ENCODE measurements around the gene HNF1A. TPM values are rescaled to one million over a fixed set of nuclear protein-coding genes. Genes with fewer than 3 reads are reported as not detected.

The HNF1A gene
- total and polyA plus RNA-seq, 2 of the 4 experiments (the other 2 are of a cell fraction): under 0.01 TPM; not detected in 1

DNA sequence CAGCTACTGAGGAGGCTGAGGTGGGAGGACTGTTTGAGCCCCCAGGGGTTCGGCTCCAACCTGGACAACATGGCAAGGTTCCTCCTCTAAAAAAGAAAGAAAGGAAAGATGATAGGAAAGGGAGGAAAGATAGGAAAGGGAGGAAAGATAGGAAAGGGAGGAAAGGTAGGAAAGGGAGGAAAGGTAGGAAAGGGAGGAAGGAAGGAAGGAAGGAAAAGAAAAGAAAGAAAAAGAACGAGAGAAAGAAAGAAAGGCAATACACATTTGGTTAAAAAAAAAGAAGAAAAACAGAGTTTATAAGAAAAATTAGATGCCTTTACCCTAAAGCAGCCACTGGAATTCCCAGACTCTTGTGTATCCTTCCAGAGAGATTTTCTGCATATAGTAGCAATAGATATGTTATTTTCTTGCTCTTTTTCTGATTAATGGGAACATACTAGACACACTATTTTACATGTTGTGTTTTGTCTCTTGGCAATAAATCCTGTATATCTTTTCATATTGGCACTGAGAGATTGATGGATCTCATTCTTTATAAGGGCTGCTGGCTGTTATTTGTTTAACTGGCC lies 12.2 kb downstream of the HNF1A start:
- TF ChIP-seq NFE2L2 (IDR thresholded peaks at IDR 0.05; ENCODE audit: low read depth, low read length): no peak
- TF ChIP-seq MAFK (IDR thresholded peaks at IDR 0.05; ENCODE audit: low read depth, low read length): no peak
- TF ChIP-seq, protein P1, sequence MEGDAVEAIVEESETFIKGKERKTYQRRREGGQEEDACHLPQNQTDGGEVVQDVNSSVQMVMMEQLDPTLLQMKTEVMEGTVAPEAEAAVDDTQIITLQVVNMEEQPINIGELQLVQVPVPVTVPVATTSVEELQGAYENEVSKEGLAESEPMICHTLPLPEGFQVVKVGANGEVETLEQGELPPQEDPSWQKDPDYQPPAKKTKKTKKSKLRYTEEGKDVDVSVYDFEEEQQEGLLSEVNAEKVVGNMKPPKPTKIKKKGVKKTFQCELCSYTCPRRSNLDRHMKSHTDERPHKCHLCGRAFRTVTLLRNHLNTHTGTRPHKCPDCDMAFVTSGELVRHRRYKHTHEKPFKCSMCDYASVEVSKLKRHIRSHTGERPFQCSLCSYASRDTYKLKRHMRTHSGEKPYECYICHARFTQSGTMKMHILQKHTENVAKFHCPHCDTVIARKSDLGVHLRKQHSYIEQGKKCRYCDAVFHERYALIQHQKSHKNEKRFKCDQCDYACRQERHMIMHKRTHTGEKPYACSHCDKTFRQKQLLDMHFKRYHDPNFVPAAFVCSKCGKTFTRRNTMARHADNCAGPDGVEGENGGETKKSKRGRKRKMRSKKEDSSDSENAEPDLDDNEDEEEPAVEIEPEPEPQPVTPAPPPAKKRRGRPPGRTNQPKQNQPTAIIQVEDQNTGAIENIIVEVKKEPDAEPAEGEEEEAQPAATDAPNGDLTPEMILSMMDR (conservative IDR thresholded peaks at IDR 0.05; ENCODE audit: low read depth, low read length): no peak
- TF ChIP-seq MAZ (IDR thresholded peaks at IDR 0.05; ENCODE audit: borderline replicate concordance, low read depth, low read length): no peak
- TF ChIP-seq FOS (IDR thresholded peaks at IDR 0.05; ENCODE audit: low read depth, low read length): no peak
- H3K4me3 ChIP-seq (ENCODE audit: insufficient read depth, low read depth, low read length): no peak overlapping the region
- H2BK5ac ChIP-seq (ENCODE audit: low read depth, low read length, poor library complexity, severe bottlenecking): no peak overlapping the region
- no peaks in the 10 kb centered on the region for H4K20me1 ChIP-seq (ENCODE audit: insufficient read depth, low read length)
- no peak overlapping the region for H2AFZ ChIP-seq (replicated peaks; ENCODE audit: low read length, poor library complexity)
- POLR2A ChIA-PET (ENCODE audit: unreplicated experiment): no interaction called here
- H2AK9ac ChIP-seq (replicated peaks; ENCODE audit: low read depth, low read length, poor library complexity): no peak overlapping the region
- no peak overlapping the region for H3K14ac ChIP-seq (replicated peaks; ENCODE audit: low read depth, low read length)
- DNase-seq (no peak), ATAC-seq (ENCODE audit: low read depth) (no peak)
- H3K9me3 ChIP-seq (ENCODE audit: control insufficient read depth, insufficient read depth, low read length): no peaks in the 10 kb centered on the region; the same call in 1 of the 2 replicates
- no peak overlapping the region for H3K27ac ChIP-seq (ENCODE audit: insufficient read depth, low read length)
- no peak overlapping the region for H3K4me2 ChIP-seq (ENCODE audit: low read depth, low read length)
- H2BK120ac ChIP-seq (ENCODE audit: low read depth, low read length): no peak overlapping the region
- H2BK15ac ChIP-seq (ENCODE audit: low read depth, low read length): no peak overlapping the region
- no peaks in the 10 kb centered on the region for H3K4me1 ChIP-seq (ENCODE audit: control insufficient read depth, insufficient read depth, low read length)
- no peak overlapping the region for H4K91ac ChIP-seq (ENCODE audit: insufficient read depth, low read depth, low read length)
- no peaks in the 10 kb centered on the region for H3K36me3 ChIP-seq (ENCODE audit: control insufficient read depth, insufficient read depth, low read length)
- intact Hi-C loops (cut with micrococcal nuclease) (no loop called here), in situ Hi-C loops (cut with MboI; ENCODE audit: low sequenced_read_pairs) (no loop called here), dilution Hi-C loops (cut with HindIII; ENCODE audit: low sequenced_read_pairs, unreplicated experiment) (no loop called here)
- no peak overlapping the region for H3K23ac ChIP-seq (ENCODE audit: low read depth, low read length)
- CTCF ChIA-PET: no interaction called here
- no peaks in the 10 kb centered on the region for H3K79me1 ChIP-seq (ENCODE audit: low read depth in 1 of 2, low read length in 2 of 2)
- WGBS, 2 experiments (ENCODE audit: extremely low coverage in 2 of 2, insufficient read length in 1 of 2): 60% methylated on average over 1 of the region's 2 CpGs; no CpG with 5 or more reads in 1 of the 2 experiments
- no peak overlapping the region for H4K5ac ChIP-seq (ENCODE audit: low read depth, low read length)
- no peak overlapping the region for H3K4ac ChIP-seq (ENCODE audit: low read depth, low read length)
- peaks cover 14% of the 10 kb centered on the region; the same call in 1 of the 2 replicates for H3K27me3 ChIP-seq (ENCODE audit: control insufficient read depth, insufficient read depth, low read length)
- no TSS peak for BruUV-seq (replicated peaks)
- H2BK20ac ChIP-seq (ENCODE audit: low read depth, low read length): no peak overlapping the region
- no peak overlapping the region for H2AK5ac ChIP-seq (ENCODE audit: low read depth, low read length)
- H3K9me1 ChIP-seq (ENCODE audit: insufficient read depth, low read length): no peaks in the 10 kb centered on the region
- H3K56ac ChIP-seq (ENCODE audit: extremely low read depth, insufficient read depth, low read length): no peak overlapping the region
- H4K8ac ChIP-seq (ENCODE audit: low read depth in 2 of 2, low read length in 2 of 2): no peak overlapping the region
- no peak overlapping the region for H3K9ac ChIP-seq (ENCODE audit: low read depth, low read length)
- no peak overlapping the region for H3K18ac ChIP-seq (ENCODE audit: low read depth, low read length)

All from IMR-90 (cell line).